ENCODE results near the gene CAPS2. TPM values are rescaled to one million over a fixed set of nuclear protein-coding genes. Genes with fewer than 3 reads are reported as not detected.

CAPS2 gene
- total RNA-seq, 1 donor from 2014 or later: 7.1 TPM

DNA sequence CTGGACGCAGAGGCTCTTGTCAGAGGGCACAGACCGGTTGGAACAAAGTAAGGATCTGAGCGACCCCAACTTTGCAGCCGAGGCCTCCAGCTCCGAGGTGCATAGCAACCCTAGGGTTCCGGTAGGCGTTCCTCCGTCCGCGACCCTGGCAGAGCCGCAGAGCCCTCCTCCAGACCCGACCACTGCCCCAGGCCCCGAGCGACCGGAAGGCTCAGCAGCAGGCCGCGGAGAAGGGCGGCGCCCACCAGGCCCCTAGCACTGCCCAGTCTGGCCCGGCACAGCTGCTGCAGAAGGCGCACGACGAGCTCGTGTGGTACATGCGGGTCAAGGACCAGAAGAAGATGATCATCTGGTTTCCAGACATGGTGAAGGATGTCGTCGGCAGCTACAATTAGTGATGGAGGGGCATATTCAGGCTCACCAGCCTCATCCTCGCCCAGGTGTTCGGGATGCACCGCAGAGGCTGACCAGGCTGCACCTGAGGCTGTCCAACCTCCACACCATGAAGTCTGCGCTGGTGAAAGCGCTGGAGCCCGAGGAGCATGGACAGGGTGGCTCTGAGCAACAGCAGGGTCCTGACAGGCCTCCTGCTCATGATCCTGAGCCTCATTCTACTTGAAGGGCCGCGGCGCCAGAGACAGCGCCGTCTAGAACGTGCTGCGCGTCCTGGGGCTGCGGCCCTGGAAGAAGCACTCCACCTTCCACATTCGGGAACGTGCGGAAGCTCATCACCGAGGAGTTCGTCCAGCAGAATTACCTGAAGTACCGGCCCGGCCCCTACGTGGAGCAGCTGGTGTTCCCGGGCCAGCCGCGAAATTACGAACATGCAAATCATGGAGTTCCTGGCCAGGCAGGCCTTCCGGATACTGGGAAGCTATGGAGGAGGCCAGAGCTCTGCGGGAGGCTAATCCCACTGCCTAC lies 24.5 kb downstream of the CAPS2 start:
- no peak for DNase-seq

DNA sequence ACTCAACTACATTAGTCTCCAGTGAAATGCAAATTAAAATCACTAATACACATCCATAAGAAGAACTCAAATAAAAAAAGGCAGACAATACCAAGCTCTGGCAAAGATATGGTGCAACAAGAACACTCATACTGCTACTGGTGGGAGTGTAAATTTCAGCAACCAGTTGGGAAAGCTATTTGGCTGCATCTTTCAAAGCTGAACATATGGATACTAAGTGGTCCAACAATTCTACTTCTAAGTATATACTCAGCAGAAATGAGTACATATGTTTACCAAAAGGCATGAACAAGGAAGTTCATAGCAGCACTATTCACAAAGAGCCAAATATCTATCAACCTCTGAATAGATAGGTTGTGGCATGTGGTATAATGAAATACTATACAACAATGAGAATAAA lies 27.3 kb downstream of the CAPS2 start:
- no peak for DNase-seq

DNA sequence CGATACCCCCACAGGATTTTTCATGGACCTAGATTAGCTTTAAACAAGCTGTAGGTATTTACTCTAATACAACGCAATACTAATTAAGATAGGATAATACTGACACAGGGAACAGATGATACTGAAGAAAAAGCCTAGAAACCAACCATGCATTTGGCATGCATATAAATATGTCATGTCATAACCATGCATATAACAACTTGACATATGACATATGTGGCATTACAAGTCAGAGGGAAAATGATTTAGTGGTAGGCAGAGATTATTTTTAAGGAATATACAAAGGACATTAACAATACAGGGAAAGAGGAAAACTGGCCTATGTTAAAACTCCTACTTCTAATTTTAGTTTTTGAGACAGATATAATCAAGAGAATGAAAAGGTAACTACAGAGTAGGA lies 27.9 kb downstream of the CAPS2 start:
- DNase-seq: no peak

DNA sequence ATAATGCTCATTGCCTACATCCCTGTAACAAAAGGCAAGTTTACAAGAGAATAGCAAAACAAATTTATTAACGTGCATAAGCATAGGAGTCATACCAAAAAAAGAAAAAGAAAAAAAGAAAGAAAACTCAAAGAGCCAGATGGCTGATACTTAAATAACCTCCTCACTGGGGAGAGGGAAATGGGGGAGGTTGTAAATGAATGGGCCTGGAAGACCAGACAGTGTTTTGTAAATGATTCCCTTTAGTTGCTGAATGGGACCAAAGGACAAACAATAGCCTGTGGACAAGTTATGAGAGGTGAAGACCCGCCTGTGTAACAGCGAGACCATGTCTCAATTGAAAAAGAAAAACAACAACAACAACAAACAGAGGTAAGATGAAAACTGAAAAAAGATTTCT lies 35.3 kb downstream of the CAPS2 start:
- no peak for DNase-seq

DNA sequence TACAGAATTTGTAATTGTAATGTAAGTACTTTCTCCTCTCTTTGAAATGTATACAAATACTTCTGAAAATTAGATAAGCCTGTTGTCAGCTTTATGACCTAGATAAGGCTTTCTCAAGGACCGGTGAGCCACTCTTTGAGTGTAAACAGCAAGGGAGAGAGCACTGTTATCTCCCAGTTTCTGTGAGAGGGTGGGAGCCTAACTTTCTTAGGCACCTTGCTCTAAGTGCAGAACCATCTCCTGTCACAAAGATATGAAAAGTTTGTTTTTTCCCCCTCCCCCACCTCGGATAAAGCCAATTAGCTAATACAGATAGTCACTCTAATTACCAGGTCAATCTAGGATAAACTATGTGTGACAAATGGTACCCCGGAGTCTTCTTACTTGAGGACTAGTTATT lies 35.8 kb downstream of the CAPS2 start:
- no peak for DNase-seq

DNA sequence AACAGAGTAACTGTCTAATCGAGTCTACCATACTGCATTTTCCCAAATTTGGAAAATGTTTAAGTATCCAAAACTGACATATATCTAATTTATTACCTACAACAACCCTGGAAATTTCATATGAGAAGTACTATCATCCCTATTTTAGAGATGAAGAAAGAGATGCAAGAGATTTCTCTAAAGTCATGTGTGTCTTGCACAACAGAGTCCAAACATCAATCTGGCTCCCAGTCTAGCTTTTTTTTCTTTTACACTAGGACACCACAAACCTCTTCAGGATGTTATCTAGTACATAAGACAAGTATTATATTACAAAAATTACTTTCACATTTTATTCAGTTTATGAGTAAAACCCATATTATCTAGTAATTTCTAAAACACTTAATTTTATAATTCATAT lies 39.1 kb downstream of the CAPS2 start:
- no peak for DNase-seq

DNA sequence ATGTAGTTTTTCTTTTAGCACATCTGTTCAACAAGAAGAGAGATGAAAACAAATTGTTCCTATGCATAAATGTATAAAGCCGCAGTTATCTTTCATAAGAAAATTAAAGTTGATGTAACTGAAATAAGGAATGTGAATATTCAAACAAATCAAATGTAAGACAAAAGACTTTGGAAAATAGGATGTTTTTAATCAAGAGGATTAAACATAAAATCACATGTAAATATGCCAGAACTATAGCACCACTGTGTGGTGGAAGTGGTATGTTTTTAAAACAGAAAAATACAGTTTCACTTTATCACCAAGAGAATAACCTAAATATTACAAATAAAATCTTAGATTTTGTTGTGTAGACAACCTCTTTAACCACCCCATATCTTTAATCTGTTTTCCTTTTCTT lies 40.4 kb downstream of the CAPS2 start:
- DNase-seq: peak; percentile 19

DNA sequence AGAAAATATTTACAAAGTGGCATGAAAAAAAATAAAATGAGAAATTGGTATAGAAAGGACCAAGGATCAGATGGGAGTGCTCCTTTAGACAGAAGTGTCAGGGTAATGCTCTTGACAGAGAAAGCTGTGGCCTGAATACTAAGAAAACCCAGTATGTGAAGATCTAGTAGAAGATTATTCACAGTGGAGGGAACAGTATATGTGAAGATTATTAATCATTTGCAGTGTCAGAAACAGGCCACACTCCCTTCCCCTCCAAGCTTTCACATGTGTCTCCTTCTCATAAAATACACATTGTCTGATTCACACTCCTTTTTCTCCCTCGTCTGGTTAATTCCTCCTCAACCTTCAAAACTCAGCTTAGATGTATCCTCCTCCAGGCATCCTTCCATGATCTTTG lies 41.3 kb downstream of the CAPS2 start:
- DNase-seq: no peak

DNA sequence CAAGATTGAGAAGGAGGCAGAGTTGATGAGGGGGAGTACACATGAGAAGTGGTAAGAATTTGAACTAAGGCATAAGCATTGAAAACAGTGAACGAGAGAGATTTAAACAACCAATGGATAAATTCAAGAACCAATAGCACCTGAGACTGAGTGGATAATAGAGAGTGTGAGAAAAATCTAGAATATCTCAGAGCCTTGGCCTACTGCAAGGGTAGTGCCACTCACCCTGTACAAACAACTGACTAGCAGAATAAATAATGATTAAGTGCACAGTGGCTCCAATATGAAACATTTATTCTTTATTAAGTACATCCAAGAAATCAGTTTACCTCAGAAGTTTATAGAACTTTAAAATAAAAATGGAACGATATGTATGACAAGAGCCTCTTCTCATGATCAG lies 54.4 kb downstream of the CAPS2 start:
- no peak for DNase-seq

DNA sequence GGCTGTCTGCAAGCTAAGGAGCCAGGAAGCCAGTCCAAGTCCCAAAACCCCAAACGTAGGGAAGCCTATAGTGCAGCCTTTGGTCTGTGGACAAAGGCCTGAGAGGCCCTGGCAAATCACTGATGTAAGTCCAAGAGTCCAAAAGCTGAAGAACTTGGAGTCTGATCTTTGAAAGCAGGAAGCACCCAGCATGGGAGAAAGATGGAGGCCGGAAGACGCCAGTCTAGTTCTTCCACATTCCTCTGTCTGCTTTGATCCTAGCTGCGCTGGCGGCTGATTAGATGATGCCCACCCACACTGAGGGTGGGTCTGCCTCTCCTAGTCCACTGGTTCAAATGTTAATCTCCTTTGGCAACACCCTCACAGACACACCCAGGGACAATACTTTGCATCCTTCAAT lies 58.5 kb downstream of the CAPS2 start:
- no peak for DNase-seq

DNA sequence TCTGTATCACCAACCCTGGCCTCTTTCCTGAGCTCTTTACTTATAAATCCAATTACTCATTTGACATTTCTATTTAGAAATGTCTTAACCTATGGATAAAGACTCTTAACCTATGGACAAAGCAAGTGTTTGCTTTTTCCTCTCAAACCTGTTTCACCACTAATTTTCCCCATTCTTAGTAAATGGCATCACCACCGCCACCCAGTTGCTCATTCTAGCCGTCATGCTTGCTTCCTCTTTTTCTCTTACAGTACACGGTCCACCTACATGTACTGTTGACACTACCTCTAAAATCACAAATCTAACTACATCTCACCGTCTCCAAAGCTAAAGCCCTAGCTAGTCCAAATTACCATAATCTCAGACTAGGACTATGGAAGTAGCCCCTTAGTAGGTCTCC lies 60.0 kb downstream of the CAPS2 start:
- DNase-seq: no peak

DNA sequence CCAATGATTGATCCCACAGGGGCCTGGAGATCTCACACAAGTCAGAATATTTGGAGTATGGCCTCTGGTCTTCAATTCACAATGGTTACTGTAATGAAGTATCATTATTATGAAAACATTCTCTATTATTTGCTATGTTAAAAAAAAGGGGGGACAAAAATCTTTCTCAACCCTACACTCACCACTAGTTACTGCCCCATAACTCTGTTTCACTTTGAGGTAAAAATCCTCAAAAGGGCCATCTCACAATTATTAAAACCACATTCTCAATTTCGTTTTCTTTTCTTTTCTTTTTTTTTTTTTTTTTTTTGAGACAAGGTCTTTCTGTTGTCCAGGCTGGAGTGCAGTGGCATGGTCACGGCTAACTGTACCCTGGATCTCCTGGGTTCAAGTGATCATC lies 60.9 kb downstream of the CAPS2 start:
- no peak for DNase-seq

DNA sequence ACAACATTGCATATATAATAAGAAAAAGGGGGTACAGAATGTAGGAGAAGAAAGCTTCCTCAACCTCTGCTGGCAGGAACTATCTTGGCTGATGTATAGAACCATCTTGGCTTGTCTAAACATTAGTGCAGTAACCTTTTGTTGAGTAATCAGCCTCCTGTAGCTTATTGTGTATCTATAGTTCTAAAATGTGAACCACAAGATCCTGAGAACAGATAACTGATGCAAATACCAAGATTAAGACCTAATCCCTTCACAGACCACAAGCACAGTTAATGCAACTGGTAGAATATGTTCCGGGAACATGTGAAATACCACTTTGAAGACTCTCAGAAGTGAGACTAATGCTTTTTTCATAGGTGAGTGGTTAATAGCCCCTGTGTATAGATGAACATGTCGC lies 69.8 kb downstream of the CAPS2 start:
- no peak for DNase-seq

DNA sequence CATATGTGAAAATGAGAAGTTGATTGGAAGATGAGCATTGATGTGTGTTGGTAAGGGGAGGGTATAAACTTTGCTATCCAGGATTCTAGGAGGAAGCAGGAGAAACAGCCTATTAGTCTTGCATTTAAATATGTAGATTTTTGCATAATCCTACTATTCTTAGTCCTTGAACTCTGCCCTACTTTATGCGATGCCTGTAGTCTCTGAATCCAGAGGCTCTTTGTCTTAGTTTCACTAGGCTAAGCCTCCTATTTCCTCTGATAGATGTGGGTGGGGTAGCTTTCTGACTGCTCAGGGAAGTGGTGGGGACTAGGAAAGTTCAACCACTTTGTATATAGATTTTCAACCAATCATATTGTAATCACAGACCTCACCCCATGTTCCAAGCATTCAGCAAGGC lies 71.0 kb downstream of the CAPS2 start:
- no peak for DNase-seq

DNA sequence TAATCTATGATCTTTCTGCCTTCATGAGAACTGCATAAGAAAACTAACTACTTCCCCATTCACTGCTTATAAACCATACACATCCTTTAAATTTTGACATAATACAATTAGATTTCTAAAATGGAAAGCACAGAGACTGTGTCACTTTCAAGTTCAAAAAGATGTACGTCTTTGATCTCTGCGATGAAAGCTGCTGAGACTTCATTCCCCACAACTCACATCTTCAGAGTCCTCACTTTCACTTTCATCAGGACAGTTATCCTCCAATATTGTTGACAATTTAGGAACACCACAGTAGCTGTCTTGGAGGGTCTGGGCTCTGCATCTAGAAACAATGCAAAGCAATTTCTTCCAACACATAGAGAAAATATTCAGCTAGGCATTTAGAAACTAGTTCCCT lies 72.6 kb downstream of the CAPS2 start:
- no peak for DNase-seq

DNA sequence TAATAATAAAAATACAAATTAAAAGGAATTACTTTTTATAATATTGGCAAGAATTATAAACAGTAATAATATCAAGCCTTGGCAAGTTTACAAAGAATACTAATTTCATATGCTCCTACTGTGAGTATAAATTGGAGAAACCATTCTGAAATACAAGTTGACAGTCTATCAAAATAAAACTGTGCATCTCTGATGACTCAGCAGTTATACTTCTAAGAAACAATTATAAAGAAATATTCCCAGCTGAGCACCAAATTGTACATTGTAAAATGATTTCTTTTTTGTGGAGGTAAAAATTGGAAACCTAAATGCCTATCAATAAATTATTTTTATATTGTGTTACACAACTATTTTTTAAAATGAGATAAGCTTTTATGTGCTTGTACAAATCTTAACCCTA lies 85.0 kb downstream of the CAPS2 start:
- DNase-seq: no peak

DNA sequence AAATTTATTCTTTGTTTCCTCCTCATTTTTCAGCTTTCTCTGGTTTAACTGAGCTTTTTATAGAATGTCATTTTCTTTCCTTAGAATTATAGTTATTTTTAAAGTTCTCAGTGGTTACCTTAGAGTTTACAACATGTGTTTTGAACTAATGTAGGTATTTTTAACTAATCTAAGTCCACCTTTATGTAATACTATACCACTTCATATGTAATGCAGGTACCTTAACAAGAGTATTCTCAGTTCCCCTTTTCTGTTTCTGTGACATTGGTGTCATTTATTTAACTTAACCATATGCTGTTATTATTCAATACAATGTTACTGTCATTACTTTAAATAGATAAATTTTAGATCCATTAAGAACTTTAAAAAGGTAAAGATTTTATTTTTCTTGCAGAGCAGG lies 90.1 kb downstream of the CAPS2 start:
- DNase-seq: no peak

DNA sequence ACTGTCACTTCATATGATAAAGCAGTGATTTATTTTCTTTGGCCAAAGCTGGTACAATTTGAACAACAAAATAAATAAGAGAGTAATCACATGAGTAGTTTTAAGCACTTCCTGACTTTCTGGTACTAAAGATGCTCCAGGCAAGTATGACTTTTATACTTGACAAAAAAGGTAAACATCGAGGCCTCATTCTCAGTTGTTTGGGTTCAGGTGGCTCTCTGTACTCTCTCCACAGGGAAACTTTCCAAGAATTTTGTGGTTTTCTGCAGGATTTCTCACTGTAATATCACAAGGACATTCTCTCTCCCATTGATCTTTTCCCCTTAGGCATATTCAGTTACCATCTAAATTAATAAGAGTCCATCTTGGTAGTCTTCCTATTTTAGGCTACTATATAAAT lies 93.9 kb downstream of the CAPS2 start:
- DNase-seq: no peak

DNA sequence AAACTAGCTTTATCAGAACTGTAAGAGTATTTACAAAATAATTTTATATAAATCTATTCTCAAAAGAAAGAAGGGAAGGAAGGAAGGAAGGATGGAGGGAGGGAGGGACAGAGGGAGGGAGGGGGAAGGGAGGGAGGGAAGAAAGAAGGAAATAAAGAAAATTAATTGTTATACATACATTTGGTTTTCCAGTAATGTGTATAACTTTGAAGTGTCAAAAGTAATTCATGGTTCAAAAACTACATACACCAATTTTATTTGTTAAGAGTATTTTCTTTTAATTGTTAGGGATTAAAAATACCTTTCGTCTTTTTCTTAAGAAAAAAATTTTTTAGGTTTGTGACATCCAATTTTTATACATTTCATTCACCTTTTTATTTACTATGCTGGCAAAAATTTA lies 103.0 kb downstream of the CAPS2 start:
- DNase-seq: no peak

Other genes with a start within 250 kb of the CAPS2 start
- gene KCNC2, start 120.5 kb downstream of the CAPS2 start, total RNA-seq: 0.20 TPM
- gene GLIPR1L1, start 4.3 kb upstream of the CAPS2 start, total RNA-seq: not detected
- gene GLIPR1L2, start 60.8 kb upstream of the CAPS2 start, total RNA-seq: 2.1 TPM
- gene GLIPR1, start 150.4 kb upstream of the CAPS2 start, total RNA-seq: 6.5 TPM
- gene KRR1, start 181.3 kb upstream of the CAPS2 start, total RNA-seq: 37.9 TPM

All from skin of body (tissue), 2 donors.